Activated B cell treated with CpG ODN at 0.5 μM for 24 hours (primary cell): ENCODE data around the gene LARP4B. TPM values are rescaled to one million over a fixed set of nuclear protein-coding genes. Genes with fewer than 3 reads are reported as not detected.

Source experiments
- ATAC-seq: fragments of 200-7000 bp; cut with Tn5 transposase; one replicate; pipeline ENCODE4 v1.10.0; 2021; ENCODE audit warnings: low read depth, mild to moderate bottlenecking, moderate library complexity
- CTCF ChIA-PET: fragments of 350-600 bp; sonication (Branson Sonifier 250); formaldehyde crosslinking; loops from one replicate; lab custom pipeline; 2021; ENCODE audit warnings: antibody characterized with exemption; lab: Charles Lee
- POLR2A ChIA-PET: fragments of 350-600 bp; sonication (Branson Sonifier 250); formaldehyde crosslinking; loops from one replicate; lab custom pipeline; 2021; ENCODE audit warnings: antibody characterized with exemption; lab: Charles Lee
- DNase-seq: peaks from one replicate; pipeline ENCODE4 v3.0.0; 2022
- H3K27ac Mint-ChIP-seq: one replicate; pipeline ENCODE4 v1.8.0; 2020; ENCODE audit warnings: mixed read lengths
- H3K27me3 Mint-ChIP-seq: one replicate; pipeline ENCODE4 v1.8.0; 2021; ENCODE audit warnings: mixed read lengths
- H3K36me3 Mint-ChIP-seq: one replicate; pipeline ENCODE4 v1.8.0; 2021; ENCODE audit warnings: low read depth, mixed read lengths
- H3K4me1 Mint-ChIP-seq: one replicate; pipeline ENCODE4 v1.8.0; 2021; ENCODE audit warnings: mixed read lengths
- H3K4me3 Mint-ChIP-seq: one replicate; pipeline ENCODE4 v1.8.0; 2020; ENCODE audit warnings: mild to moderate bottlenecking, mixed read lengths
- H3K9me3 Mint-ChIP-seq: one replicate; pipeline ENCODE4 v1.8.0; 2020; ENCODE audit warnings: mixed read lengths
- CTCF ChIP-seq: fragments of 200-600 bp; IDR thresholded peaks from one replicate; pipeline ENCODE4 v1.8.0; 2022; ENCODE audit warnings: antibody characterized with exemption, mild to moderate bottlenecking
- intact Hi-C: fragments of 100-400 bp; cut with micrococcal nuclease; formaldehyde crosslinking; loops from one replicate; pipeline ENCODE4 v1.15.1; 2024
- total RNA-seq: library from RNA; stranded (reverse); gene quantifications from 2 replicates; pipeline ENCODE4 v1.2.3, GENCODE V29; 2022

Gene LARP4B
- total RNA-seq, 1 donor from 2014 or later, result 103 TPM

GRCh38 chr10:919481-919880 is 12.0 kb downstream of the LARP4B start:
- CTCF ChIA-PET, result no interaction called here
- Mint-ChIP-seq H3K27me3 (no peaks in the 10 kb centered on the region), H3K4me1 (peaks cover 27% of the 10 kb centered on the region), H3K9me3 (no peaks in the 10 kb centered on the region), H3K27ac (no peak overlapping the region), H3K36me3 (peaks cover 30% of the 10 kb centered on the region), H3K4me3 (no peak overlapping the region)
- TF ChIP-seq CTCF, result no peak
- POLR2A ChIA-PET, result interaction anchor here (0.7 to 1.5 kb wide), 3 partner anchors 10 to 84 kb away, joined by 3 to 9 read pairs (median 4); partner anchors contain the start of gene LARP4B
- DNase-seq (no peak), ATAC-seq (no peak)
- intact Hi-C loops, result no loop called here

GRCh38 chr10:917999-918398 is 13.5 kb downstream of the LARP4B start:
- ChIA-PET CTCF (no interaction called here), POLR2A (no interaction called here)
- Mint-ChIP-seq H3K9me3 (no peaks in the 10 kb centered on the region), H3K36me3 (peaks cover 28% of the 10 kb centered on the region), H3K4me3 (no peak overlapping the region), H3K27ac (no peak overlapping the region), H3K4me1 (peaks cover 24% of the 10 kb centered on the region), H3K27me3 (no peaks in the 10 kb centered on the region)
- intact Hi-C loops, result no loop called here
- ATAC-seq (no peak), DNase-seq (no peak)
- TF ChIP-seq CTCF, result no peak

GRCh38 chr10:917416-917720 is 14.1 kb downstream of the LARP4B start:
- no peak for DNase-seq
- H3K27me3 Mint-ChIP-seq, result no peaks in the 10 kb centered on the region
- ChIA-PET POLR2A (no interaction called here), CTCF (no interaction called here)
- no peak overlapping the region for H3K27ac Mint-ChIP-seq
- TF ChIP-seq CTCF, result no peak
- ATAC-seq, result no peak
- H3K4me1 Mint-ChIP-seq, result peaks cover 22% of the 10 kb centered on the region
- intact Hi-C loops, result no loop called here
- peaks cover 26% of the 10 kb centered on the region for H3K36me3 Mint-ChIP-seq
- no peak overlapping the region for H3K4me3 Mint-ChIP-seq
- H3K9me3 Mint-ChIP-seq, result no peaks in the 10 kb centered on the region

- Mint-ChIP-seq H3K4me1 (peaks cover 19% of the 10 kb centered on the region), H3K27me3 (no peaks in the 10 kb centered on the region), H3K27ac (no peak overlapping the region), H3K4me3 (no peak overlapping the region), H3K9me3 (no peaks in the 10 kb centered on the region), H3K36me3 (peaks cover 27% of the 10 kb centered on the region)
- ChIA-PET CTCF (no interaction called here), POLR2A (no interaction called here)
- no peak for TF ChIP-seq CTCF
- intact Hi-C loops, result no loop called here
- no peak for DNase-seq
- ATAC-seq, result no peak
Observed at GRCh38 chr10:916716-917415, 14.6 kb downstream of the LARP4B start.

- intact Hi-C loops, result no loop called here
- POLR2A ChIA-PET, result no interaction called here
Observed at GRCh38 chr10:909831-910230, 21.7 kb downstream of the LARP4B start.

More at GRCh38 chr10:909831-910230, 21.7 kb downstream of the LARP4B start:
- Mint-ChIP-seq H3K36me3 (peaks cover 61% of the 10 kb centered on the region), H3K27me3 (no peaks in the 10 kb centered on the region), H3K27ac (no peak overlapping the region), H3K4me3 (no peak overlapping the region), H3K9me3 (no peaks in the 10 kb centered on the region), H3K4me1 (peaks cover 11% of the 10 kb centered on the region)
- ATAC-seq (no peak), DNase-seq (no peak)
- CTCF ChIA-PET, result no interaction called here
- TF ChIP-seq CTCF, result no peak
